ENCODE measurements around the gene PRM2. TPM values are rescaled to one million over a fixed set of nuclear protein-coding genes. Genes with fewer than 3 reads are reported as not detected.

Gene PRM2
- total RNA-seq, 1 donor from 2014 or later, result not detected

DNA sequence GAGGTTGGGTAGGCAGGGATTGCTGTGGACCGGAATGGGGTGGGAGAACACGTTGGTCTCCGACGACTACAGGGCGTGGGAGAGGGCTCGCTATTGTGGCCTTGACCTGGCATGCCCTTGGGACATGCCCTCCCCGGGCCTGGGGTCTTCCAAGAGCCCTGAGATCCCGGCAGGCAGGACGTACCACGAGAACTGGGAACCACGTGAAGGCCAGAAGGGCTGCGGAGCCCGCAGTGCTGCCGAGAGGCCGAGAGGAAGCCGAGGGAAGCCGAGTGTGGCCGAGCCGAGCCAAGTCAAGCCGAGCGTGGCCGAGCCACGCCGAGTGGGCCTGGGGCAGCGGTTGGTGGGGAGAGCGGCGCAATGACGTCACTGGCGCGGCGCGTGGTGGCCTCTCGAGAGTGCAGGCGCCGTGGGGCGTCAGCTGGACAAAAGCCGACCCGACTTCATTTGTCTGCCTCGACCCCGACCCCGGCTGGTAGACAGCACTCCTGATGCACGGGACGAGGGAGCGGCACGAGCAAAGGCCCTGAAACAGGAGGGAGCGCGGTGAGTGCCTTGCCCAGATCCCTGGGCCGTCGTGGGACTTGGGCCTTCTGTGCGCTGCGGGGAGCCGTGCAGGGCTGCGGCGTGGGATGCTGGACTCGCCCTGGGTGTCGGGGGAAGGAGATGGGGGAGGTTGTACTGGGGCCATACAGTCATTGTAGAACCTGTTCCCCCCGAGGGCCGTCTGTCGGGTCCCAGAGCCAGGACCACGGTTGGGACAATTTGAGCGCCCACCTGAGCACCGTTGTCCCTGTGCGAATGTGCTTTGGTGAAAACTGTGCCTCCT is 26.8 kb downstream of the PRM2 start:
- DNase-seq (ENCODE audit: low read depth), result no peak

DNA sequence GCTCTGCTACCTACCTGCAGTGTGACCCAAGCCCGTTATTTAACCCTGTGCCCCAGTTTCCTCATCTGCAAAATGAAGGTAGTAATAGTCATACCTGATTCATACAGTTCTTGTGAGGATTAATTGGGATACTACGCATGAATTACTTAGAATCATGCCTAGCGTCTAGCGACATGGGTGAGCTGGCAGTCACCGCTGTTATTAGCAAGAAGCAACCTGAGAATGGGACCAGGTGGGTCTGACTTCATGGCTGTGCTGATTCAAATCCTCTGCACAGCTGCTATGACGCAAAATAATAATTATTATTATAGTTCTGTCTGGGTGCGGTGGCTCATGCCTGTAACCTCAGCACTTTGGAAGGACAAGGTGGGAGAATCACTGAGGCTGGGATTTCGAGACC is 28.1 kb downstream of the PRM2 start:
- no peak for DNase-seq (ENCODE audit: low read depth)

DNA sequence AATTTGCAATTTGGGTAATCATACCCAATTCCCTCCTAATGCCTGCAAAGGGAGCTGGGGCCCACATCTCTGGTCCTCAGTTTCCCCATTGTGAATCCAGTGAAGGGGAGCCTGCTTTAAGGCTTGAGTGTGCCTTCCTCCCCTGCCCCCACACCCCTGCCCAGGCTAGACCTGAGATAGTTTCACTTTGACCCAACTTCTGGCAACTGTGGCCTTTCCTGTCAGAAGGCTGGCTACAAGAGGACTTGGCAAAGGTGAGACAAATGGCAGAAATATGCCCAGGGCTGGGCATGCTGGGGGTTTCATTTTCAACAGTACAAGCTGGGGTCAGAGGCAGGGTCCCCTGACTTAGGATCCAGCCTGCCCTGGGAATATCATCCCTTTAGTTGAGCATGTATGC is 30.3 kb downstream of the PRM2 start:
- no peak for DNase-seq (ENCODE audit: low read depth)

DNA sequence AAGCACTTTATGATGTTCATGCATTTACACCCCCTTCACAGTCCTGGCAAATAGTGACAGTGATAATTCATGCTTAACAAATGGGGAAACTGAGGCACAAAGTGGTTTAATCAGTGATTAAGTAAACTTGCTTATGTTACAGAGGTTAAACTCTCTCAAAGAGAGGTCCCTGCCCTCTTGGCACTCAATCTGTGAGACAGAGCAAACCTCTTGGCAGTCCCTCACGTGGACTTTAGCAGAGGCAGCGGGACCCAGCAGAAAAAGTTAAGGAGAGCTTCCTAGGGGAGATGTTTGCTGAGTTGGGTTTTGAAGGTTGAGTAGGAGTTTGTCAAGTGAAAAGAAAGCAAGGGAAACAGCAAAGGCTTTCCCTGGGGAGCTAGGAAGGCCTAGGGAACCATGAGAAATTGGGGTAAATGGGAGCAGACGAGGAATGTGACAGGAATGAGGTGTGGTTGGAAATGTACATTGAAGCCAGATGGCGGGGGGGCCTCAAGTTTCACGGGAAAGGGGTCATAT is 31.0 kb downstream of the PRM2 start:
- DNase-seq (ENCODE audit: low read depth), result no peak

DNA sequence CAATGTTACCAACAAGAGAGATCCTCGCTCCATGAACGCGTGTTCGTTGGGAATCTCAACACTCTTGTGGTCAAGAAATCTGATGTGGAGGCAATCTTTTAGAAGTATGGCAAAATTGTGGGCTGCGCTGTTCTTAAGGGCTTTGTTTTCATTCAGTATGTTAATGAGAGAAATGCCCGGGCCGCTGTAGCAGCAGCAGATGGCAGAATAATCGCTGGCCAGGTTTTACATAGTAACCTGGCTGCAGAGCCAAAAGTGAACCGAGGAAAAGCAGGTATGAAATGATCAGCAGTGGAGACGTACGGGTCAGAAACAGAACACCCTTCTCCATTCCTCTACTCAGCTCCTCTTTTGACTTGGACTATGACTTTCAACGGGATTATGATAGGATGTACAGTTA is 33.6 kb downstream of the PRM2 start:
- DNase-seq (ENCODE audit: low read depth), result no peak

DNA sequence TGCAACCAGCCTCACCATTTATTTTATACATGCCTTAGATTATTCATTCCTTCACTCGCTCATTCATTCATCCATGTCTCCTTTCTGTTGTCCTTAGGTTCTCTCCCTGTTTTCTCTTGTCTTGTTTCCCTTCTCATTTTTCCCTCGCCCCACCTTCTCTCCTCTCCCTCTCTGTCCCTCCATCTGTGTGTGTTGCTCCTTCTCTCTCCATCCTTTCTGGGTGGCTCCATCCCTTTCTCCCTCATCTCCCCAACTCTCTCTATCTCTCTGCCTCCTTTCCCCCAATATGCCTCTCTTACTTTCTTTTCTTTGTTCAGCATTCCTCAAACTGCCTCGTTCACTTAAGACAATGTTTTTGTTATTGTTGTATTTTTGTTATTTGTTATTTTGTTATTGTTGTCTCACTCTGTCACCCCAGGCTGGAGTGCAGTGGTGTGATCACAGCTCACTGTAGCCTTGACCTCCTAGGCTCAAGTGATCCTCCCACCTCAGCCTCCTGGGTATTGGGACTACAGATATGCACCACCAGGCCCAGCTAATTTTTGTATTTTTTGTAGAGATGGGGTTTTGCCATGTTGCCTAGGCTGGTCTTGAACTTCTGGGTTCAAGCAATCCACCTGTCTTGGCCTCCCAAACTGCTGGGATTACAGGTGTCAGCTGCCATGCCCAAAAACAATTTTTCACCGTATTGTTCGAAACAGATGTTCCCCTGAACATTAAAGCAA is 34.6 kb downstream of the PRM2 start:
- DNase-seq (ENCODE audit: low read depth), result no peak

DNA sequence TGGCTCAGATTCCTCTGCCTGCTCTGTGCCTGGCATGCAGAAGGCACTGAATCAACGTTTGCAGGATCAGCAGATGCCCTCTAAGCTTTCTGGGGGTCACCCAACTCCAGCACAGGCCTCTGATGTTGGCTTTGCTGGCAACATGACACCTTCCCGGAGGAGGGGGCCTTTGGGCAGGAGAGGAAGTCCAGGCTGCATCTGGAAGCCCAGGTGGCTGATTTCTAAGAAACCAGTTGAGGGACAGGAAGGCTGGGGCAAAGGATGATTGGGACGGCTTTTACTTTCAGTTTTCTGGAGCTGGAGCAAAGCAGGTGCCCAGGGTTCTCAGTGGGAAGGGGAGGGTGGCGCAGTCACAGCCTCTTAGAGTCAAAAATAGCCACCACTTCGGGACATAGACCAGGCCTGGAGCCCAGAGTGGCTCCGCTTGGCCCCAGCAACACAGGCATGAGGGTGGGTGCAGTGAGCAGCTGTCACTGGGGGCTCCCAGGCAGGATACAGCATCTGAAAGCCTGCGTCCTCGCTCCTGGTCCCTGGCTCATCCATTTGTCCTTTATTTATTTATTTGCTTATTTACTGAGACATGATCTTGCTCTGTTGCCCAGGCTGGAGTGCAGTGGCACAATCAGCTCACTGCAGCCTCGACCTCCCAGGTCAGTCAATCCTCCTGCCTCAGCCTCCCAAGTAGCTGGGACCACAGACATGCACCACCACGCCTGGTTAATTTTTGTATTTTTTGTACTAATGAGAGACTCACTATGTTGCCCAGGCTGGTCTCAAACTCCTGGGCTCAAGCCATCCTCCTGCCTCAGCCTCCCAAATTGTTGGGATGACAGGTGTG is 35.4 kb downstream of the PRM2 start:
- DNase-seq (ENCODE audit: low read depth), result no peak

DNA sequence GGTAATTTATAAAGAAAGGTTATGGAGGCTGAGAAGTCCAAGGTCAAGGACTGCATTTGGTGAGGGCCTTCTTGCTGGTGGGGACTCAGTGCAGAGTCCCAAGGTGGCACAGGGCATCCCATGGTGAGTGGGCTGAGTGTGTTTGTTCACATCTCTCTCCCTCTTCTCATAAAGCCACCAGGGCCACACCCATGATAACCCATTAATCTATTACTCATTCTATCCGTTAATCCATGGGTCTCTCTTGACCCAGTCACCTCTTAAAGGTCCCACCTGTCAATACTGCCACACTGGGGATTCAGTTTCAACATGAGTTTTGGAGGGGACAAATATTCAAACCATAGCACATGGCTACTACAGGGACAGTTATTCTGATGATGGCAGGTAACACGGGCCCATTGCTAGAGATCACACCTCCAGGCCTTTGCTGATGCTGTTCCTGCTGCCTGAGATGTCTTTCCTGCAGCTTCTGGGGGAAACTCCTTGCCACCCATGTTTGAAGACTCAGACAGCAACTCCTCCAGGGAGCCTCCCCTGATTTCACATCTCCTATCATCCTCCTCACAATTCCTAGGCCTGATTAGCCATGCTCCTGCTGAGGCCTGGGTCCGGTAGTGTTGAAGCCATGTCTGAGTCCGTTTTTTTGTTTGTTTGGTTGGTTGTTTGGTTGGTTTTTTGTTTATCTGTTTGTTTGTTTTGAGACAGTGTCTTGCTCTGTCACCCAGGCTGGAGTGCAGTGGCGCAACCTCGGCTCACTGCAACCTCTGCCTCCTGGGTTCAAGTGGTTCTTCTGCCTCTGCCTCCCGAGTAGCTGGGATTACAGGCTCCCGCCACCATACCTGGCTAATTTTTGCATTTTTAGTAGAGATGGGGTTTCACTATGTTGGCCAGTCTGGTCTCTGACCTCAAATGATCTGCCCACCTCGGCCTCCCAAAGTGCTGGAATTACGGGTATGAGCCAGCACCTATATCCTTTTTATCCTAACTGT is 36.3 kb downstream of the PRM2 start:
- no peak for DNase-seq (ENCODE audit: low read depth)

DNA sequence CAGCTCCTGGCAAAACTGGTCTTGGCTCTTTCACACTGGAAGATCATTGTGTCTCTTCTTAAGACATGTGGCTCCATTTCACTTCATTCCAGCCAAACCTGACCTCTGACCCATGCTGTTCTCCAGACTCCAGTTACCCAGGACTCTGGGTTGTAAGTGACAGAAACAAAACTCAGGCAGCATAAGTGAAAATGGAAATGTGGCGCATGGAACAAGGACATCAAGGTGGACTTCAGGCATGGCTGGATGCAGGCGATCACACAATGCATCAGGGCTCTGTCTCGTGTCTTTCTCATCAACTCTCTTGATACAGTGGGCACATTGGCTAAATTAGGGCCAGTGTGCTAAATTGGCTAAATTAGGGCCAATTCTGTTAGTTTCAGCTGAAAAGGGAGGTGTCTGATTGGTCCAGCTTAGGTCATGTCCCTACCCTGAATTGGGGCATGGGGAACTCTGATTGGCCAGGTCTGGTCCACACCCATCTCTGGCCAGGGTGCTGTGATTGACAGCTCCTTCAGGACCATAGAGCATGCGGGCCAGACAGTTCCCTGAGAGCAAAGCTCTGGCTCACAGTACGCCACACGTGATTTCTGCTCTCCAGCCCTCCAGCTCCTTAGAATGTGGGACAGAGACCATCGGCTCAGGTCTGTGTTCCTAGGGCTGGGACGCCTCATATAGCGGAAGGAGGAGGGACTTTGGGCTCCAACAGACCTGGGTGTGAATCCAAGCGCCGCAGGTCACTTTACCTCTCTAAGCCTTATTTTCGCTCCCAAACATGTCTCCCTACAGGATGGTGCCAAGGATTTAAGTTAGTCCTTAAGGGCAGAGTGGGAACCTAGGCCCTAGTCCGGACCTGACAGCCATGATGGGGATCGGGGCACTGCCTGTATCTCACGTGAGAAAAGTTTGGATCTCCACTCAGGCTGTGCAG is 37.7 kb downstream of the PRM2 start:
- DNase-seq (ENCODE audit: low read depth), result no peak

DNA sequence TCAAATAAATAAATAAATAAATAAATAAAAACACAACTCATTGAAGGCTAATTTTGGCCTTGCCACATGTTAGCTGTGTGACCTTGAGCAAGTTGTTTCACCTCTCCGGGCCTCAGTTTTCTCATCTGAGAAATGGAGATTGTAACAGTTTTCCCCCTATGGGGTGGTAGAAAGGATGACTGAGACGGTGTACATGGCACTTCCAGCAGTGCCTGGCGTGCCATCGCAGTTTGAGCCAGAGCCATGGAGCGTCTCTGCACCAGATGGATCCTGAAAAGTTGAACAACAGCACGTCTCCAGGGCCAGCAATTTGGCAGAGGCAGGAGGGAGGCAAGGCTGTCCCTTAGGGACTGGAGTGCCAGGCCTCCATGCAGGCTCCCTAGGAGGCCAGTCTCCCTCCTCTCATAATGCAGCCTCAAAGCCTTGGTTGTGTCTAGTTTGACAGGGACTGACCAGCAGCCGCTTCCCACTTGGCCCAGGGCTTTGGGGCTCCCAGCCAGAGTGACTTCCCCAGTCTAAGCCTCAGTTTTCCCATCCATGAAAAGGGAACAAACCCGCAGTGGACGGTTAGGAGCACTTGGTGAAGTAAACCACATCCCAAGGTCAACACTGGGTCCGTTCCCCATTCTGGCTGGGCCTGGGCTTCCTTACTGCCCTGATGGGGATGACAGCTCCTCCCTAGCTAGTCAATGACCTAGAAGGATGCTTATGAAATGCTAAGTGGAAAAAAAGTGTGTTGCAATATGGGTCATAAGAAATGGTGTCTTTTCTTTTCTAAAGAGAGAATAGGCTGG is 39.6 kb downstream of the PRM2 start:
- no peak for DNase-seq (ENCODE audit: low read depth)

DNA sequence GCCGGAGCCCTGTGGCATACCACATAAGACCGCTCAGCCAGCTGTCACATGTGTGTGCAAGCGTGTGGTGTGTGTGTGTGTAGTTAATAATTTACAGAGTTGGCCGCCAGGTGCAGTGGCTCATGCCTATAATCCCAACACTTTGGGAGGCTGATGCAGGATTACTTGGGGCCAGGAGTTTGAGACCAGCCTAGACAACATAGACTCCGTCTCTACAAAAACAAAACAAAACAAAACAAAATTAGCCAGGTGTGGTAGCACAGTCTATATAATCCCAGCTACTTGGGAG is 40.6 kb downstream of the PRM2 start:
- peak; percentile 55 for DNase-seq (ENCODE audit: low read depth)

DNA sequence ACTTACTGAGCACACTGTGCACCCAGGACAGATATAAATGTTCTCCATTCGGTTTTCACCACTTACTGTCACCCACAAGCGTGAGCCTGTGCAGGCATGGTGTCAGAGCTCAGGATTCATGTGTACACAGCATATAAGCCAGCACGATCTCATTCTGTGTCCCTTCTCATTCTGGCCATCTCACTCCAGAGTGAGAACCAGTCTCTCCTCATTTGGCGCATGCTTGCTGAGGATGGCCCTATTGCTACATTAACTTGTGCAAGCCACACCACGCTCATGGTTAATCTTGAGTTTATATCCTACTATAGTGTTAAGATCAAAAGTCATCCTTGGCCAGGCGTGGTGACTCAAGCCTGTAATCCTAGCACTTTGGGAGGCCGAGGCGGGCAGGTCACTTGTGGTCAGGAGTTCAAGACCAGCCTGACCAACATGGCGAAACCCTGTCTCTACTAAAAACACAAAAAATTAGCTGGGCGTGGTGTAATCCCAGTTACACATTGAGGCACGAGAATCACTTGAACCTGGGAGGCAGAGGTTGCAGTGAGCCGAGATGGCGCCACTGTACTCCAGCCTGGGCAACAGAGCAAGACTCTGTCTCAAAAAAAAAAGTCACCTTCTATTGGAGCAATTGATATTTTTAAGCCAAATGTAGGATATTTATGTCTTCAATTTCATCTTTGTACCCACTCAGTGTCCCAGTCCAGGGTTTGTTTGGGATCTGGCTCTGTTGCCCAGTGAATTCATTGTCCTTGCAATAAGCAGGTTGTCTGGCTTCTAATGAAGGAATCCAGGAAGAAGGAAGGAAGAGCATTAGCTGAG is 41.2 kb downstream of the PRM2 start:
- no peak for DNase-seq (ENCODE audit: low read depth)

DNA sequence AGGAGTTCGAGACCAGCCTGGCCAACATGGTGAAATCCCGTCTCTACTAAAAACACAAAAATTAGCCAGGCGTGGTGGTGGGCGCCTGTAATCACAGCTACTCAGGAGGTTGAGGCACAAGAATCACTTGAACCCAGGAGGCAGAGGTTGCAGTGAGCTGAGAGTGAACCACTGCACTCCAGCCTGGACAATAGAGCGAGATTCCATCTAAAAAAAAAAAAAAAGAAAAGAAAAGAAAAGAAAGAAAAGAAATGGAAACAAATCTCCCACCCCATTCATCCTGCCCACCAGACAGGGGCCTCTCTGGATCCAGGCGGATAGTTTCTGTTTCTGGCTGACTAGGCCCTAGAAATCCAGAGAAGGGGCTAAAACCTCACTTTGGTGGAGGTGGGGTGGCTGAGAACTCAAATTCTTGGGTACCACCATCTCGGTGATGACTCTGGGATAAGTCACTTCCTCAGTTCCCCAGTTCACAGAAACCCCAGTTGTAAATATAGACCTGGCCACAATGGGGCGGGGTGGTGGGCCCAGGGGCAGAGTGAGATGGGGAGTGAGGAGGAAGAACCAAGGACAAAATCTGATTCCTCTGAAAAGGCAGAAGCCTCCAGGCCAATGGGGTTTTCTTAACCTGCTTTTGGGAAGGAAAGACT is 42.4 kb downstream of the PRM2 start:
- no peak for DNase-seq (ENCODE audit: low read depth)

DNA sequence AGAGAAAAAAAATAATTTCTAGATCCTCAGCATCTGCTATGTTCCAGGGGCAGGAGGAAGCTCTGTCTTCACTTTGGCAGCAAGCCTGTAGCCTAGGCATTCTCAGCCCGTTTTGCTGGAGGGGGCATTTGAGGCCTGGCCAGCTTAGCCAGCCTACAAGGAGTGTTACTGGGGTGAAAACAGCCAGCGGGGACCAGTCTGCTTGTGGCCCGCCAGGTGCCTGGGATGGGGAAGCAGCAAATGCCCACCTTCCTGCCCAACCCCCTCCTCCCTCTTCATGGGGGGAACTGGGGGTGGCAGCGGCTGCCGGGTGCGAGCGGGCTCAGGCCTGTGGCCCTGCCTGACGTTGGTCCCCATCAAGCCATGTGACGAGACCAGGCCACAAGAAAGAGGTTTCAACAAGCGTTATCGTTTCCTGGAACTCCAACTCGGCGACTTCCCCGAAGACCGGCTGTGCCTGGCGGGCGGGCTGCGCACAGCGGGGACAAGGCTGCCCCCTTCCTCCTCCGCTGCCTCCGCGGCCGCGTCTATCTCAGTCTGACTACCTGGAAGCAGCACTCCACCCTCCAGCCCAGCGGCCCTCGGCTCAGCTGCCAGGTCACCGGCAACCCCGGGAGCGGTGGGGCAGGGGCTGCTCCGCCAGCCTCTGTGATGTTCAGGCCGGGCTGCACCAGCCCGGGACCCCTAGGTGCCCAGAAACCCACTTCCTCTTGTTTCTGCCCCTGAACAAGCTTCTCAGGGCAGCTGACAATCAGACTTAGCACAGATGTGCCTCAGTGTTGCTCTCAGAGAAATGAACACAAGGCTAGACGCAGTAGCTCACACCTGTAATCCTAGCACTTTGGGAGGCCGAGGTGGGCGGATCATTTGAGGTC is 43.2 kb downstream of the PRM2 start:
- DNase-seq (ENCODE audit: low read depth), result no peak

DNA sequence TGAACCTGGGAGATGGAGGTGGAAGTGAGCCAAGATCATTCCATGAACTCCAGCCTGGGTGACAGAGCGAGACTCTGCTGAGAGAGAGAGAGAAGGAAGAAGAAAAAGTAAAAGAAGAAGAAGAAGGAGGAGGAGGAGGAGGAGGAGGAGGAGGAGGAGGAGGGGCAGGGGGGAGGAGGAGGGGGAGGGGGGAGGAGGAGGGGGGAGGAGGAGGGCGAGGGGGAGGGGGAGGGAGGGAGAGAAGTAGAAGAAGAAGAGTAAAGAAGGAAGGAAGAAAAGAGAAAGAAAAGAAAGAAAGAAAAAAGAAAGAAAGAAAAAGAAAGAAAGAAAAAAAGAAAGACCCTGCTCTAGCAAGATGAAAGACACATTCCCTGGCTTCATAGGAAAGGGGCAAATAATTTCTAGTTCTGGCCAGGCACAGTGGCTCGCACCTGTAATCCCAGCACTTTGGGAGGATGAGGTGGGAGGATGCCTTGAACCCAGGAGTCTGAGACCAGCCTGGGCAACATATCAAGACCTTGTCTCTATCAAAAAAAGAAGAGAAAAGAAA is 43.9 kb downstream of the PRM2 start:
- no peak for DNase-seq (ENCODE audit: low read depth)

DNA sequence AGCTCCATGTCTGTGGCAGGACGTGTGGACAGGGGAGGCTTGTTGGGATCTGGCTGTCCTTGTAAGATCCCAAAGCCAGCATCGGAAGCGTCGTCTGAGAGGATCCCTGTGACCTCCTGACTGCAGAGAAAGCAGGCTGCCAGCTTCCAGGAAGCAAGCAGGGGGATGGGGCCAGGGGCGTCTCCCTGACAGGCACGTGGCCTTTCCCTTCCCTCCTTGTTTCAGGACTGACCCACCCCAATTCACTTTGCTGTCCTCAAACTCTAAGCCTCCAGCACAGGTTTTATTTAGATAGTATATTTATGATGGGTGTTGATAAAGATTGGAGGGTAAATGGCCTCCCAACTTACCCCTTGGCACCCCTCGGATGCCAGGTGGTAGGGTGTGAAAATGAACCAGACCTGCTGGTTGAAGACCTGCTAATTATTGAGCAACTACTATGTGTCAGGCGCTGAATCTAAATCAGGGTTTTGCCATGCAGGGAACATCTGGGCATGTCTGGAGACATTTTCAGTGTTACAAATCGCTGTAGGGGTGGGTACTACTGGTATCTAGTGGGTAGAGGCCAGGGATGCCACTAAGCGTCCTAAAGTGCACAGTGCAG is 44.8 kb downstream of the PRM2 start:
- no peak for DNase-seq (ENCODE audit: low read depth)
